HEK293 (cell line): ENCODE results near the gene PTPRO.
A peak's percentile ranks its signal among the peaks of the same experiment; 100 is the strongest.

ENCODE experiments used
- CTCF ChIA-PET: fragments of 350-600 bp; formaldehyde crosslinking; extraction: SDS; loops from one replicate; lab custom pipeline; 2021; ENCODE audit warnings: antibody characterized with exemption; lab: Yijun Ruan, JAX
- POLR2A ChIA-PET: fragments of 300-600 bp; formaldehyde crosslinking; extraction: SDS; loops from one replicate; lab custom pipeline; 2020; ENCODE audit warnings: antibody characterized with exemption, inconsistent platforms; lab: Yijun Ruan, JAX
- H3K27ac ChIP-seq: fragments of 200-500 bp; sonication (Bioruptor generic); 2 replicates; pipeline ENCODE4 v1.5.1; 2014; ENCODE audit warnings: low read depth, low read length, control low read depth, inconsistent platforms; ENCODE audit errors: extremely low read depth
- H3K36me3 ChIP-seq, 2 experiments: fragments of 200-500 bp in 1 of 2; sonication (Bioruptor generic) in 1 of 2; 1 replicate in 1 of 2; 2 replicates in 1 of 2; pipeline ENCODE4 v1.5.1; 2014 to 2017; ENCODE audit warnings: inconsistent platforms in 2 of 2, low read length in 2 of 2; ENCODE audit not compliant: control insufficient read depth in 2 of 2, insufficient read depth in 1 of 2
- H3K4me1 ChIP-seq: fragments of 200-500 bp; sonication (Bioruptor generic); 2 replicates; pipeline ENCODE4 v1.5.1; 2014; ENCODE audit warnings: mild to moderate bottlenecking, low read length, inconsistent platforms; ENCODE audit not compliant: control insufficient read depth, insufficient read depth
- H3K4me3 ChIP-seq: 2 replicates; pipeline ENCODE4 v1.5.1; 2011; ENCODE audit warnings: low read depth, mild to moderate bottlenecking, control low read depth, low read length, moderate library complexity
- H3K9me3 ChIP-seq: fragments of 200-500 bp; sonication (Bioruptor generic); 2 replicates; pipeline ENCODE4 v1.5.1; 2014; ENCODE audit warnings: low read depth, low read length, inconsistent platforms; ENCODE audit not compliant: control insufficient read depth, insufficient read depth
- BCL11A ChIP-seq: fragments of 450-650 bp; formaldehyde crosslinking; IDR thresholded peaks from 2 replicates; pipeline ENCODE4 v1.5.1; 2016; ENCODE audit warnings: low read depth, missing biosample characterization, missing genetic modification characterization
- CTCF ChIP-seq: fragments of 450-650 bp; formaldehyde crosslinking; IDR thresholded peaks from 2 replicates; pipeline ENCODE4 v1.5.1; 2016; ENCODE audit warnings: missing biosample characterization, missing genetic modification characterization
- FEZF1 ChIP-seq: fragments of 450-650 bp; formaldehyde crosslinking; IDR thresholded peaks from 2 replicates; pipeline ENCODE4 v1.5.1; 2016; ENCODE audit warnings: missing biosample characterization, missing genetic modification characterization
- IKZF3 ChIP-seq: fragments of 450-650 bp; IDR thresholded peaks from 2 replicates; pipeline ENCODE4 v1.5.0; 2018; ENCODE audit warnings: missing biosample characterization, mild to moderate bottlenecking, missing genetic modification characterization, moderate library complexity
- KLF7 ChIP-seq: fragments of 450-650 bp; formaldehyde crosslinking; IDR thresholded peaks from 2 replicates; pipeline ENCODE4 v1.5.1; 2016; ENCODE audit warnings: missing biosample characterization, missing genetic modification characterization, borderline replicate concordance
- PRDM4 ChIP-seq: fragments of 450-650 bp; formaldehyde crosslinking; IDR thresholded peaks from 2 replicates; pipeline ENCODE4 v1.5.1; 2017; ENCODE audit warnings: missing biosample characterization, missing genetic modification characterization
- SCRT2 ChIP-seq: fragments of 450-650 bp; formaldehyde crosslinking; IDR thresholded peaks from 2 replicates; pipeline ENCODE4 v1.5.1; 2016; ENCODE audit warnings: missing biosample characterization, missing genetic modification characterization
- SP7 ChIP-seq: fragments of 450-650 bp; formaldehyde crosslinking; IDR thresholded peaks from 2 replicates; pipeline ENCODE4 v1.5.1; 2016; ENCODE audit warnings: missing biosample characterization, missing genetic modification characterization
- WT1 ChIP-seq: fragments of 450-650 bp; formaldehyde crosslinking; IDR thresholded peaks from 2 replicates; pipeline ENCODE4 v1.5.1; 2016; ENCODE audit warnings: missing biosample characterization, missing genetic modification characterization
- YY1 ChIP-seq: fragments of 450-650 bp; formaldehyde crosslinking; IDR thresholded peaks from 2 replicates; pipeline ENCODE4 v1.5.1; 2018; ENCODE audit warnings: missing biosample characterization, missing genetic modification characterization
- ZBTB26 ChIP-seq: fragments of 450-650 bp; formaldehyde crosslinking; optimal IDR thresholded peaks from 2 replicates; pipeline ENCODE3; 2016; ENCODE audit warnings: missing biosample characterization, mild to moderate bottlenecking, missing genetic modification characterization
- ZEB2 ChIP-seq: fragments of 450-650 bp; formaldehyde crosslinking; IDR thresholded peaks from 2 replicates; pipeline ENCODE4 v1.5.1; 2016; ENCODE audit warnings: missing biosample characterization, missing genetic modification characterization
- ZFP69B ChIP-seq: fragments of 450-650 bp; formaldehyde crosslinking; IDR thresholded peaks from 2 replicates; pipeline ENCODE4 v1.5.1; 2016; ENCODE audit warnings: missing biosample characterization, missing genetic modification characterization
- ZNF132 ChIP-seq: fragments of 450-650 bp; formaldehyde crosslinking; IDR thresholded peaks from 2 replicates; pipeline ENCODE4 v1.5.1; 2017; ENCODE audit warnings: missing biosample characterization, missing genetic modification characterization, borderline replicate concordance
- ZNF133 ChIP-seq: fragments of 450-650 bp; formaldehyde crosslinking; IDR thresholded peaks from 2 replicates; pipeline ENCODE4 v1.5.1; 2016; ENCODE audit warnings: missing biosample characterization, missing genetic modification characterization
- ZNF184 ChIP-seq: fragments of 450-650 bp; IDR thresholded peaks from 2 replicates; pipeline ENCODE4 v1.5.1; 2018; ENCODE audit warnings: missing biosample characterization, mild to moderate bottlenecking, missing genetic modification characterization
- ZNF19 ChIP-seq: fragments of 450-650 bp; formaldehyde crosslinking; IDR thresholded peaks from 2 replicates; pipeline ENCODE4; 2016; ENCODE audit warnings: missing biosample characterization, missing genetic modification characterization, low read depth
- ZNF211 ChIP-seq: fragments of 450-650 bp; formaldehyde crosslinking; IDR thresholded peaks from 2 replicates; pipeline ENCODE4 v1.5.1; 2016; ENCODE audit warnings: low read depth, missing biosample characterization, missing genetic modification characterization
- ZNF223 ChIP-seq: fragments of 450-650 bp; formaldehyde crosslinking; IDR thresholded peaks from 2 replicates; pipeline ENCODE4 v1.5.1; 2016; ENCODE audit warnings: missing biosample characterization, missing genetic modification characterization
- ZNF239 ChIP-seq: fragments of 450-650 bp; formaldehyde crosslinking; IDR thresholded peaks from 2 replicates; pipeline ENCODE4 v1.5.1; 2016; ENCODE audit warnings: missing biosample characterization, missing genetic modification characterization
- ZNF248 ChIP-seq: fragments of 450-650 bp; formaldehyde crosslinking; IDR thresholded peaks from 2 replicates; pipeline ENCODE4 v1.5.1; 2017; ENCODE audit warnings: missing biosample characterization, missing genetic modification characterization
- ZNF311 ChIP-seq: fragments of 450-650 bp; formaldehyde crosslinking; IDR thresholded peaks from 2 replicates; pipeline ENCODE4 v1.5.1; 2017; ENCODE audit warnings: missing biosample characterization, missing genetic modification characterization, borderline replicate concordance
- ZNF350 ChIP-seq: fragments of 450-650 bp; formaldehyde crosslinking; IDR thresholded peaks from 2 replicates; pipeline ENCODE4 v1.5.0; 2017; ENCODE audit warnings: missing biosample characterization, mild to moderate bottlenecking, missing genetic modification characterization
- ZNF404 ChIP-seq: fragments of 450-650 bp; formaldehyde crosslinking; IDR thresholded peaks from 2 replicates; pipeline ENCODE4 v1.5.1; 2017; ENCODE audit warnings: missing biosample characterization, missing genetic modification characterization
- ZNF423 ChIP-seq: fragments of 450-650 bp; formaldehyde crosslinking; IDR thresholded peaks from 2 replicates; pipeline ENCODE4 v1.5.1; 2016; ENCODE audit warnings: missing biosample characterization, missing genetic modification characterization
- ZNF560 ChIP-seq: fragments of 450-650 bp; formaldehyde crosslinking; IDR thresholded peaks from 2 replicates; pipeline ENCODE4 v1.5.1; 2017; ENCODE audit warnings: missing biosample characterization, missing genetic modification characterization, borderline replicate concordance
- ZNF580 ChIP-seq: fragments of 450-650 bp; formaldehyde crosslinking; IDR thresholded peaks from 2 replicates; pipeline ENCODE4 v1.5.1; 2016; ENCODE audit warnings: missing biosample characterization, missing genetic modification characterization
- ZNF621 ChIP-seq: fragments of 450-650 bp; formaldehyde crosslinking; IDR thresholded peaks from 2 replicates; pipeline ENCODE4 v1.5.1; 2017; ENCODE audit warnings: missing biosample characterization, missing genetic modification characterization
- ZNF76 ChIP-seq: fragments of 450-650 bp; formaldehyde crosslinking; IDR thresholded peaks from 2 replicates; pipeline ENCODE4; 2016; ENCODE audit warnings: low read depth, missing biosample characterization, missing genetic modification characterization, borderline replicate concordance
- ZNF768 ChIP-seq: fragments of 450-650 bp; formaldehyde crosslinking; IDR thresholded peaks from 2 replicates; pipeline ENCODE4 v1.5.1; 2018; ENCODE audit warnings: missing biosample characterization, mild to moderate bottlenecking, missing genetic modification characterization
- ZSCAN16 ChIP-seq: fragments of 450-650 bp; formaldehyde crosslinking; IDR thresholded peaks from 2 replicates; pipeline ENCODE4 v1.5.1; 2016; ENCODE audit warnings: missing biosample characterization, missing genetic modification characterization
- ZSCAN23 ChIP-seq: fragments of 450-650 bp; formaldehyde crosslinking; IDR thresholded peaks from 2 replicates; pipeline ENCODE4 v1.5.1; 2016; ENCODE audit warnings: missing biosample characterization, missing genetic modification characterization

Gene PTPRO

GRCh38 chr12:15534874-15535273, 212.6 kb downstream of the PTPRO start:
- peak overlapping the region; percentile 36 for H3K27ac ChIP-seq
- H3K4me1 ChIP-seq = peaks cover 9% of the 10 kb centered on the region
- no peaks in the 10 kb centered on the region for H3K9me3 ChIP-seq
- CTCF ChIA-PET = interaction anchor here (0.6 to 6.8 kb wide), 4 partner anchors 32 to 323 kb away, joined by 3 to 103 read pairs (median 4); no protein-coding TSS in a partner anchor
- no peaks in the 10 kb centered on the region for H3K36me3 ChIP-seq
- TF ChIP-seq ZNF19 (tag by site-specific recombination) (no peak), ZEB2 (no peak), ZBTB26 (tag by site-specific recombination) (no peak), ZNF768 (tag by site-specific recombination) (no peak), SP7 (tag by site-specific recombination) (no peak), ZNF133 (no peak), ZNF132 (tag by site-specific recombination) (no peak), KLF7 (no peak), ZNF248 (tag by site-specific recombination) (no peak), FEZF1 (tag by site-specific recombination) (no peak), SCRT2 (tag by site-specific recombination) (no peak), YY1 (tag by site-specific recombination) (no peak), ZFP69B (tag by site-specific recombination) (no peak), ZNF223 (no peak), ZNF560 (tag by site-specific recombination) (no peak), ZSCAN23 (no peak)
- POLR2A ChIA-PET = no interaction called here
- no peak overlapping the region for H3K4me3 ChIP-seq

GRCh38 chr12:15535352-15535781, 213.1 kb downstream of the PTPRO start:
- Histone ChIP-seq H3K4me3 (no peak overlapping the region), H3K4me1 (peaks cover 11% of the 10 kb centered on the region), H3K27ac (peak overlapping the region; percentile 36), H3K9me3 (no peaks in the 10 kb centered on the region), H3K36me3 (no peaks in the 10 kb centered on the region)
- CTCF ChIA-PET = interaction anchor here (0.6 to 6.8 kb wide), 4 partner anchors 9 to 54 kb away, joined by 3 to 103 read pairs (median 3); no protein-coding TSS in a partner anchor
- POLR2A ChIA-PET = no interaction called here
- TF ChIP-seq ZNF311 (no peak), ZNF76 (no peak), ZNF580 (tag by site-specific recombination) (0 out of 2 replicates have a peak, but pooled peaks have one; percentile 17), CTCF (tag by site-specific recombination) (no peak), ZNF621 (tag by site-specific recombination) (no peak), ZNF423 (no peak), ZNF211 (no peak), BCL11A (tag by site-specific recombination) (no peak), ZNF239 (tag by site-specific recombination) (no peak), ZNF768 (tag by site-specific recombination) (no peak), ZNF184 (tag by site-specific recombination) (no peak), ZFP69B (tag by site-specific recombination) (no peak), WT1 (tag by site-specific recombination) (no peak), ZNF404 (no peak), IKZF3 (no peak), ZNF350 (tag by site-specific recombination) (no peak), PRDM4 (tag by site-specific recombination) (peak; percentile 50; the same call in 1 of the 2 replicates), ZSCAN16 (tag by site-specific recombination) (no peak)
